Measurements from ENCODE around the gene ME3. TPM values are rescaled to one million over a fixed set of nuclear protein-coding genes. Genes with fewer than 3 reads are reported as not detected.
A peak's percentile ranks its signal among the peaks of the same experiment; 100 is the strongest.

The ME3 gene
- total RNA-seq, 1 donor from 2014 or later: 0.92 TPM

- H3K9me3 Mint-ChIP-seq (ENCODE audit: unreplicated experiment): no peaks in the 10 kb centered on the region
- H3K27me3 Mint-ChIP-seq (ENCODE audit: unreplicated experiment): peaks cover 7% of the 10 kb centered on the region
- H3K27ac Mint-ChIP-seq (ENCODE audit: unreplicated experiment): no peak overlapping the region
- H3K36me3 Mint-ChIP-seq (ENCODE audit: low read depth, unreplicated experiment): peaks cover 3% of the 10 kb centered on the region
- H3K4me1 Mint-ChIP-seq (ENCODE audit: unreplicated experiment): no peaks in the 10 kb centered on the region
- no peak overlapping the region for H3K4me3 Mint-ChIP-seq (ENCODE audit: unreplicated experiment)
- peak; percentile 4 for DNase-seq (ENCODE audit: low spot score)
- TF ChIP-seq CTCF (IDR thresholded peaks at IDR 0.05; ENCODE audit: unreplicated experiment): peak; percentile 56
Measured at GRCh38 chr11:86676533-86677154, 4.2 kb upstream of the ME3 start.

GRCh38 chr11:86676010-86676409, 3.6 kb upstream of the ME3 start:
- H3K9me3 Mint-ChIP-seq (ENCODE audit: unreplicated experiment): no peaks in the 10 kb centered on the region
- peaks cover 3% of the 10 kb centered on the region for H3K4me1 Mint-ChIP-seq (ENCODE audit: unreplicated experiment)
- DNase-seq (ENCODE audit: low spot score): no peak
- H3K36me3 Mint-ChIP-seq (ENCODE audit: low read depth, unreplicated experiment): peaks cover 3% of the 10 kb centered on the region
- H3K27ac Mint-ChIP-seq (ENCODE audit: unreplicated experiment): no peak overlapping the region
- H3K27me3 Mint-ChIP-seq (ENCODE audit: unreplicated experiment): peaks cover 11% of the 10 kb centered on the region
- no peak for TF ChIP-seq CTCF (IDR thresholded peaks at IDR 0.05; ENCODE audit: unreplicated experiment)
- H3K4me3 Mint-ChIP-seq (ENCODE audit: unreplicated experiment): no peak overlapping the region

GRCh38 chr11:86675017-86675416, 2.6 kb upstream of the ME3 start:
- Mint-ChIP-seq H3K27me3 (ENCODE audit: unreplicated experiment) (peaks cover 9% of the 10 kb centered on the region), H3K9me3 (ENCODE audit: unreplicated experiment) (no peaks in the 10 kb centered on the region), H3K27ac (ENCODE audit: unreplicated experiment) (no peak overlapping the region), H3K36me3 (ENCODE audit: low read depth, unreplicated experiment) (peaks cover 3% of the 10 kb centered on the region), H3K4me1 (ENCODE audit: unreplicated experiment) (peaks cover 3% of the 10 kb centered on the region), H3K4me3 (ENCODE audit: unreplicated experiment) (no peak overlapping the region)
- DNase-seq (ENCODE audit: low spot score): no peak
- no peak for TF ChIP-seq CTCF (IDR thresholded peaks at IDR 0.05; ENCODE audit: unreplicated experiment)

GRCh38 chr11:86673872-86674750, 1.7 kb upstream of the ME3 start:
- Mint-ChIP-seq H3K27me3 (ENCODE audit: unreplicated experiment) (peaks cover 9% of the 10 kb centered on the region), H3K27ac (ENCODE audit: unreplicated experiment) (no peak overlapping the region), H3K36me3 (ENCODE audit: low read depth, unreplicated experiment) (peaks cover 3% of the 10 kb centered on the region), H3K4me1 (ENCODE audit: unreplicated experiment) (peaks cover 3% of the 10 kb centered on the region), H3K9me3 (ENCODE audit: unreplicated experiment) (no peaks in the 10 kb centered on the region), H3K4me3 (ENCODE audit: unreplicated experiment) (no peak overlapping the region)
- no peak for TF ChIP-seq CTCF (IDR thresholded peaks at IDR 0.05; ENCODE audit: unreplicated experiment)
- DNase-seq (ENCODE audit: low spot score): no peak

Measured in endothelial cell (in vitro differentiated cells).